ENCODE results near the gene PRKRIP1.
"Not testable (repeated sequence)": the region's sequence is repeated elsewhere in the genome, so short reads cannot be mapped to it uniquely, and the experiment has no call there.

PRKRIP1 gene

DNA sequence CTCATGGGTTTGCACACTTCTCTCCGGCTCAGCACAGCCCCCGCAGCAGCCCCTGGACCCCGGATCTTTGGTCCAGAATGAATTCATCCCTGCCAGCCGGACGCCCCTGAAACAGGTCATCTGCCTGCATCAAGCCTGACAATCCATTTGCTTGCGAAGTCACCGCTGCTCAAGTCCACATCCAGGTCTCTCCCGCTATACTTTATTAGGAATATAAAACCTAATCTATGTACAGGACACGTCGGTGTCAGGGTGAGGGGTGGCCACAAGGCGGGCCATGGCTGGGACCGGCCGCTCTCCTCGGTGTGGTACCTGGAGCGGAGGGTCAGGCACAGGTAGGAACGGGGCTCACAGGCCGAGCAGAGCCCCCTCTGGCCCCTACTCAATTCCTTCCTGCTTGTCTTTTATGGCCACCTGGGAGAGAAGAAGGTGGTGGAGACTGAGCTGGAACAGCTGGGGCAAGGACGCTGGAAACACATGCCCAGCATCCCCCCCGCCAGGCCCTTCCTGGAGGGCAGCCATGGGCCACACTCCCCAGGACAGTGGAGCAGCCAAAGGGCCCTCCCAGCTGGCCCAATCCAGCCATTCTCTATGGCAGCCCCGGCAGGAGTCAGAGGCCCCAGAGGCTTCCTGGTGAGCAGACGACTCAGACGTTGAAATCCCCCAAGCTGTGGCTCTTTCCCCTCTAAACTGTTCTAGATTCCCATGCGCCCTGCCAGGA, 77.3 kb downstream of the PRKRIP1 start (continued):
- TF ChIP-seq TSHZ1 (tag by site-specific recombination; IDR thresholded peaks at IDR 0.05; ENCODE audit: borderline replicate concordance) (no peak), ZBTB20 (tag by site-specific recombination; IDR thresholded peaks at IDR 0.05) (no peak), ZNF514 (tag by site-specific recombination; IDR thresholded peaks at IDR 0.05) (no peak)

- H3K27ac ChIP-seq (ENCODE audit: extremely low read depth, low read depth, low read length); CTCF ChIA-PET; H3K4me3 ChIP-seq (ENCODE audit: low read depth, low read length); H3K9me3 ChIP-seq (ENCODE audit: control insufficient read depth, insufficient read depth, low read depth, low read length); H3K4me1 ChIP-seq (ENCODE audit: control insufficient read depth, insufficient read depth, low read length): not testable (repeated sequence)
- POLR2A ChIA-PET = interaction anchor here (0.8 kb wide), 1 partner anchor 11 kb away, joined by 7 read pairs; no protein-coding TSS in a partner anchor
- peaks cover 0 to 38% of the 10 kb centered on the region in 2 experiments; a peak in 2 of 3 replicates for H3K36me3 ChIP-seq (ENCODE audit: control insufficient read depth in 2 of 2, insufficient read depth in 1 of 2, low read length in 2 of 2)
Measured at GRCh38 chr7:102474116-102474515, 78.0 kb downstream of the PRKRIP1 start.

- H3K4me3 ChIP-seq (ENCODE audit: low read depth, low read length); H3K27ac ChIP-seq (ENCODE audit: extremely low read depth, low read depth, low read length); H3K9me3 ChIP-seq (ENCODE audit: control insufficient read depth, insufficient read depth, low read depth, low read length); CTCF ChIA-PET; H3K4me1 ChIP-seq (ENCODE audit: control insufficient read depth, insufficient read depth, low read length); POLR2A ChIA-PET: not testable (repeated sequence)
- peaks cover 0 to 30% of the 10 kb centered on the region in 2 experiments; a peak in 2 of 3 replicates for H3K36me3 ChIP-seq (ENCODE audit: control insufficient read depth in 2 of 2, insufficient read depth in 1 of 2, low read length in 2 of 2)
Measured at GRCh38 chr7:102474736-102475435, 78.7 kb downstream of the PRKRIP1 start.
